Measurements from ENCODE around the gene ZNF618. TPM values are rescaled to one million over a fixed set of nuclear protein-coding genes. Genes with fewer than 3 reads are reported as not detected.
"Not testable (repeated sequence)": the region's sequence is repeated elsewhere in the genome, so short reads cannot be mapped to it uniquely, and the experiment has no call there.

Gene ZNF618
- total and polyA plus RNA-seq, 5 experiments from 2014 or later, result 0.47 to 1.1 (median 0.69) TPM

GRCh38 chr9:114035221-114035844 is 159.2 kb downstream of the ZNF618 start:
- H3K36me3 Mint-ChIP-seq, result peaks cover 0 to 4% (median 3%) of the 10 kb centered on the region in 3 donors
- no peak overlapping the region for H3K4me3 Mint-ChIP-seq
- no peaks in the 10 kb centered on the region for H3K9me3 Mint-ChIP-seq
- peaks cover 0 to 3% (median 0%) of the 10 kb centered on the region in 5 donors for H3K27me3 Mint-ChIP-seq
- ATAC-seq (no peak), DNase-seq (no peak)
- POLR2A ChIA-PET, result no interaction called here
- peaks cover 0 to 2% (median 0%) of the 10 kb centered on the region in 4 donors for H3K4me1 Mint-ChIP-seq
- H3K27ac Mint-ChIP-seq, result peak overlapping the region in 1 of 10 donors; percentile 44

GRCh38 chr9:114035845-114036801 is 160.0 kb downstream of the ZNF618 start:
- Mint-ChIP-seq H3K9me3 (no peaks in the 10 kb centered on the region), H3K27ac (no peak overlapping the region), H3K36me3 (peaks cover 0 to 3% (median 2%) of the 10 kb centered on the region in 3 donors), H3K27me3 (peaks cover 0 to 3% (median 0%) of the 10 kb centered on the region in 5 donors), H3K4me3 (no peak overlapping the region), H3K4me1 (peaks cover 0 to 2% (median 0%) of the 10 kb centered on the region in 4 donors)
- POLR2A ChIA-PET, result no interaction called here
- ATAC-seq (no peak), DNase-seq (no peak)

GRCh38 chr9:114037249-114037648 is 161.1 kb downstream of the ZNF618 start:
- H3K4me3 Mint-ChIP-seq, result no peak overlapping the region
- peaks cover 0 to 2% (median 0%) of the 10 kb centered on the region in 4 donors for H3K4me1 Mint-ChIP-seq
- H3K27ac Mint-ChIP-seq, result no peak overlapping the region
- peaks cover 0 to 3% (median 2%) of the 10 kb centered on the region in 3 donors for H3K36me3 Mint-ChIP-seq
- DNase-seq, result no peak
- peaks cover 0 to 3% (median 0%) of the 10 kb centered on the region in 5 donors for H3K27me3 Mint-ChIP-seq
- peaks cover 0 to 2% (median 0%) of the 10 kb centered on the region in 9 donors for H3K9me3 Mint-ChIP-seq
- POLR2A ChIA-PET, result no interaction called here
- ATAC-seq, result no peak

- Mint-ChIP-seq H3K27me3 (peaks cover 0 to 3% (median 0%) of the 10 kb centered on the region in 5 donors), H3K9me3 (peaks cover 0 to 2% (median 0%) of the 10 kb centered on the region in 9 donors), H3K27ac (no peak overlapping the region), H3K4me3 (no peak overlapping the region), H3K36me3 (peaks cover 0 to 3% (median 2%) of the 10 kb centered on the region in 3 donors), H3K4me1 (peaks cover 0 to 2% (median 0%) of the 10 kb centered on the region in 4 donors)
- ATAC-seq (no peak), DNase-seq (no peak)
- POLR2A ChIA-PET, result no interaction called here
Observed at GRCh38 chr9:114037961-114038723, 162.0 kb downstream of the ZNF618 start.

GRCh38 chr9:114038724-114039313 is 162.7 kb downstream of the ZNF618 start:
- ATAC-seq (no peak), DNase-seq (no peak)
- Mint-ChIP-seq H3K27ac (no peak overlapping the region), H3K36me3 (peaks cover 0 to 3% (median 2%) of the 10 kb centered on the region in 3 donors), H3K27me3 (peaks cover 0 to 3% (median 0%) of the 10 kb centered on the region in 5 donors), H3K4me3 (no peak overlapping the region), H3K9me3 (peaks cover 0 to 2% (median 0%) of the 10 kb centered on the region in 9 donors), H3K4me1 (peaks cover 0 to 2% (median 0%) of the 10 kb centered on the region in 4 donors)
- POLR2A ChIA-PET, result no interaction called here

- H3K36me3 Mint-ChIP-seq, result peaks cover 0 to 3% (median 2%) of the 10 kb centered on the region in 3 donors
- no peak for ATAC-seq
- no peak for DNase-seq
- peaks cover 0 to 3% (median 0%) of the 10 kb centered on the region in 5 donors for H3K27me3 Mint-ChIP-seq
- POLR2A ChIA-PET, result no interaction called here
- no peak overlapping the region for H3K4me3 Mint-ChIP-seq
- peak overlapping the region in 1 of 10 donors; percentile 27 for H3K27ac Mint-ChIP-seq
- peaks cover 0 to 2% (median 0%) of the 10 kb centered on the region in 4 donors for H3K4me1 Mint-ChIP-seq
- H3K9me3 Mint-ChIP-seq, result peaks cover 0 to 2% (median 0%) of the 10 kb centered on the region in 9 donors
Observed at GRCh38 chr9:114039484-114039883, 163.4 kb downstream of the ZNF618 start.

GRCh38 chr9:114043660-114044059 is 167.6 kb downstream of the ZNF618 start:
- DNase-seq, POLR2A ChIA-PET, H3K4me1 Mint-ChIP-seq, H3K36me3 Mint-ChIP-seq, H3K27me3 Mint-ChIP-seq, H3K27ac Mint-ChIP-seq, ATAC-seq, H3K4me3 Mint-ChIP-seq, H3K9me3 Mint-ChIP-seq: not testable (repeated sequence)

GRCh38 chr9:114046237-114046755 is 170.2 kb downstream of the ZNF618 start:
- Mint-ChIP-seq H3K27ac (no peak overlapping the region), H3K4me3 (no peak overlapping the region), H3K27me3 (peaks cover 0 to 1% (median 0%) of the 10 kb centered on the region in 5 donors), H3K36me3 (peaks cover 0 to 8% (median 3%) of the 10 kb centered on the region in 3 donors), H3K9me3 (peaks cover 0 to 2% (median 0%) of the 10 kb centered on the region in 9 donors), H3K4me1 (no peaks in the 10 kb centered on the region)
- POLR2A ChIA-PET, result no interaction called here
- ATAC-seq (no peak), DNase-seq (no peak)

GRCh38 chr9:114046875-114047274 is 170.8 kb downstream of the ZNF618 start:
- DNase-seq, result no peak
- peaks cover 0 to 1% (median 0%) of the 10 kb centered on the region in 5 donors for H3K27me3 Mint-ChIP-seq
- no peak overlapping the region for H3K4me3 Mint-ChIP-seq
- POLR2A ChIA-PET, result no interaction called here
- peaks cover 0 to 8% (median 3%) of the 10 kb centered on the region in 3 donors for H3K36me3 Mint-ChIP-seq
- H3K4me1 Mint-ChIP-seq, result no peaks in the 10 kb centered on the region
- peaks cover 0 to 2% (median 0%) of the 10 kb centered on the region in 9 donors for H3K9me3 Mint-ChIP-seq
- no peak overlapping the region for H3K27ac Mint-ChIP-seq
- no peak for ATAC-seq

GRCh38 chr9:114047717-114048116 is 171.6 kb downstream of the ZNF618 start:
- Mint-ChIP-seq H3K4me1 (no peaks in the 10 kb centered on the region), H3K27me3 (peaks cover 0 to 1% (median 0%) of the 10 kb centered on the region in 5 donors), H3K4me3 (no peak overlapping the region), H3K27ac (no peak overlapping the region), H3K36me3 (peaks cover 0 to 8% (median 3%) of the 10 kb centered on the region in 3 donors), H3K9me3 (no peaks in the 10 kb centered on the region)
- POLR2A ChIA-PET, result no interaction called here
- DNase-seq (no peak), ATAC-seq (no peak)

GRCh38 chr9:114048533-114049415 is 172.7 kb downstream of the ZNF618 start:
- POLR2A ChIA-PET, result no interaction called here
- peaks cover 0 to 8% (median 3%) of the 10 kb centered on the region in 3 donors for H3K36me3 Mint-ChIP-seq
- H3K4me3 Mint-ChIP-seq, result no peak overlapping the region
- DNase-seq (no peak), ATAC-seq (no peak)
- no peaks in the 10 kb centered on the region for H3K4me1 Mint-ChIP-seq
- no peaks in the 10 kb centered on the region for H3K9me3 Mint-ChIP-seq
- peaks cover 0 to 1% (median 0%) of the 10 kb centered on the region in 5 donors for H3K27me3 Mint-ChIP-seq
- H3K27ac Mint-ChIP-seq, result no peak overlapping the region

Data from naive thymus-derived CD8-positive, alpha-beta T cell (primary cell).